GM18909 (cell line): ENCODE results near the gene CRAMP1.
A peak's percentile ranks its signal among the peaks of the same experiment; 100 is the strongest.

Experiments used
- ATAC-seq: cut with Tn5 transposase; IDR thresholded peaks from one replicate; pipeline ENCODE4 v1.9.1; 2021; ENCODE audit warnings: mild to moderate bottlenecking; ENCODE audit not compliant: unreplicated experiment, poor library complexity

Gene CRAMP1

GRCh38 chr16:1674751-1675664 is 62.8 kb downstream of the CRAMP1 start:
- ATAC-seq, result no peak

DNA sequence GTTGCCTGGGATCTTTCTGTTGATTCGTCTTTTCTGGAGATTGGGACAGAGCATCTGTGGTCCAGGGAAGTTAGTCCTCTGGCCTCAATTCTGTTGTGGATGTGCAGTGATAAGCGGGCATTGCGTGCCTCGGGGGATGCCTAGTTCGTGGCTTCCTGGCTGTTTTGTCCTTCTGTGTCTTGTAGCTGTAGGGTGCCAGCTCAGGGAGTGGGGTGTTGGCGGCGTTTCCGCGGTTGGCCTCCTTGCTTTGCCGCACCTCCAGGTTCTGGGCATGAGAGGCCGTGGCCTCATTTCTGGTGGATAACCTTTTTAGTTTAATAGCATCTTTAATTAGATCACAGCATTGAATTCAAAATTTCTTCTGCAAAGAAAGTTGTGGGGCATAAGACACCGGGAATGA is 64.5 kb downstream of the CRAMP1 start:
- ATAC-seq, result no peak

DNA sequence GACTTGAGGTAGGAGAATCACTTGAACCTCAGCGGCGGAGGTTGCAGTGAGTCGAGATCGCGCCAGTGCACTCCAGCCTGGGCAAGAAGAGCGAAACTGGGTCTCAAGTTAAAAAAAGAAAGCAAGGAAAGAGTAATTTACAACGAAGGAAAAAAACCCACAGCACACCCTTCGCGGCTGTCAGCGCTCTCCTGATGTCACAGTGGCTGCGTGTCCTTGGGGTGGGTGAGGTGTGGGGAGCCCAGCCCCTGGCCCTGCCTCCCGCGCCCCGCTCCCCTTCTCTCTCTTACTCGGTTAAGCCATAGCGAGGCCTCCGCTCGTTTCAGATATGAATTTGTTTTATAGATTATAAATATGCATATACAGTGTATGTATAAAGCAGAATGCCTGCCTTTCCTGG is 65.2 kb downstream of the CRAMP1 start:
- no peak for ATAC-seq

GRCh38 chr16:1677942-1678499 is 65.9 kb downstream of the CRAMP1 start, which contains the start of gene JPT2:
Gene JPT2 (plus strand): TSS chr16:1678279. CDS start chr16:1678313, 34 bp downstream.
- peak; percentile 90 for ATAC-seq

GRCh38 chr16:1678500-1679098 is 66.4 kb downstream of the CRAMP1 start:
- no peak for ATAC-seq

DNA sequence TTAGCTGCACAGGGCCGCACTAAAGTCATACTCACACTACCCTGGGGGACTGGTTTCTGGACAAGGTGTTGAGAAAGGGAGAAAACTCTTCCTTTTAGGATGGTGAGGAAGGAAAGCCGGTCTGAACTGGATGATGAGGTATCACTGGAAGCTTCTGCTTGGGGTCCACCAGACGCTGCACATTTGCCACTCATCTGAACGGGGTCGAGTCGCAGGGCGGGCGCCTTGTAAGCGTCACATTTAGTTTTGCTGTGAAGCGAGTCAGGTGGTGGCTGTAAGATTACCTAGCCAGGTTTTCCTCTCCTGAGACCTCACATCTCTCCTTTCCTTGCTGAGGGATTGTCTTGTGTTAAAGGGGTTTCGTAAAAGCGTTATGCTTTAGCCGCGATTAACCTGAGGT is 68.2 kb downstream of the CRAMP1 start:
- no peak for ATAC-seq

DNA sequence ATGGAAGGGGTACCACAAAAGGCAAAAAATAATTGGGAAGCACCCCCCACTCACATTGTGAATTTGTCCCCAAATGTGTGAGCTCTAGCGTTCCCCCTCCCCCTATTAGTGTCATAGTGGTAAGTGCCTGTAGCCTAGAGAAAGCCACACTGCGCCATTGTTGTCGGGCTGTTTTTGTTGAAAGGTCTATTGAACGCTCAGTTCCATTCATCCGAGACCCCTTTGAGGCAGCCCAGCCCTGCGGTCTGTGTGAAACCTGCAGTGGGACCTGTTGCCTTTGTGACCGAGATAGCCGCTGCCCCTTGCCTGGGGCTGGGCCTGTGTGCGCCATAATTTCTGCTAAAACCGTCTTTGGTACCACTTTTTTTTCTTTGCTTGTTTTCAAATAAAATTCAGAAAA is 68.9 kb downstream of the CRAMP1 start:
- ATAC-seq, result no peak

DNA sequence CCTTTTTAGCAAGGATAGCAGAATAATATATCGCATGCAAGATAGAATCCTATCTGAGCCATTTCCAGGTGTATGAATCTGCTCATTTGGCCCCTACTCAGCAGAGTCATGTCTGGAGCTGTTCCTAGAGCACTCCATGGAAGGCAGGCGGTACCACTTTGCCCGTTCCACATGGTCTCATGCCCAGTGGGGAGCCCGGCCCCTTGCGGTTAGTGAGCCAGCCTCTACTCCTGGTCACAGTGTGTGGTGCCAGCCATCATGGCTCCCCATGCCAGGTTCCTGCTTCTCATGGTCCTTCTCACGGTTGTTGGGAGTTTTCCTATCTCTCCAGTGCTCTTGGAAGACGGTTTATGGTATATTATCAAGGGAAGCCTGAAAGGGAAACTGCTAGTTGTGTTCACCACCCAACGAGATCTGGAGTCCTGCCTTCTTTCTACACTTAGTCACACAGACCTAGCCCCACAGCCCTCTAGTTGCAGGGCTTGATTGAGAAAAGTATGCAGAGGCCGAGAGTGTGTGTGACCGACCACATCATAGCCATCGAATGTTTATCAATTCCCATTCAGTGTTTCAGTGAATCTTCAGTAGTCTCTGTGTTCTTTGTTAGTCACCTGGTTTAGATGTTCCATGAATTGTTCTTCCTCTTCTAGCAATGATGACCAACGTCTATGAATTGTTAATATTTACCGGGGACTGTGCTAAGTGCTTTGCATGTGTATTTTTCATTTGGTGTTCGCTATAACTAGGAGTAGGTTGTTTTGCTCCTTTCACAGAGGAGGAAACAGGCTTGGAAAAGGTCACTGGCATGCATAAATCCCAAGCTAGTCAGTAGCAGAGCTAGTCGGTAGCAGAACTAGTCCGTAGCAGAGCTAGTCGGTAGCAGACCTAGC is 75.5 kb downstream of the CRAMP1 start:
- ATAC-seq, result no peak

DNA sequence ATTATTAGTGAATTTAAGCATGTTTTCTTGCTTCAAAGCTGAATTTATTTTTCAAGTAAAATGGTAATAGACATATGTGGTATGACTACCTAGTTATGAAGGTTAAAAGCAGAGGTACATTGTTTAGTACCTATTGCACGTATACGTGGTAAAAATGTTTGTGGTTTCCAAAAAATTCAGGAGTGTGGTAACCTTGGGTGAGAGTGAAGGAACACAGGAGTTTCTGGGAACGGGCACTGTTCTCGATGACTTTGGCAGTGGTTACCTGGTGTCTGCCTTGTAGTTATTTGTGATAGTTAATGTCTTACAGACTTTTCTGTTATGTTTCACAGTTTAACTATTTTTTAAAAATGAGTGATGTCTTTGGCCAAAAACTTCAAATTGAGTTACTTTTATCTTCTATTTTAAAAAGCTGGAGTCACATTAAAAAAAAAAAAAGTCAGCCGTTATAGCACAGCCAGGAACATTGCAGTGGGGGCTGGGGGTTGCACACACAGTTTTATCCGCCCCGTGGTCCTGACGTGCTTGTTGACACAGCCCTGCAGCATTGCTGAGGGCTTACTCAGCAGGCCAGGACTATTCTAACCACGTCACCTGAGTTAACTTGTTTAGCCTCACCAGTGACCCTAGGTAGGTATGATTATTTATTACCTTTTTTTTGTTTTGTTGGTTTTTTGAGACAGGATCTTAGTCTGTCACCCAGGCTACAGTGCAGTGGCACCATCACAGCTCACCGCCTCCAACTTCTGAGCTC is 76.8 kb downstream of the CRAMP1 start:
- no peak for ATAC-seq

GRCh38 chr16:1689853-1690252 is 77.7 kb downstream of the CRAMP1 start:
- no peak for ATAC-seq

- no peak for ATAC-seq
Observed at GRCh38 chr16:1690810-1691209, 78.7 kb downstream of the CRAMP1 start.

GRCh38 chr16:1691276-1691675 is 79.1 kb downstream of the CRAMP1 start:
- no peak for ATAC-seq

DNA sequence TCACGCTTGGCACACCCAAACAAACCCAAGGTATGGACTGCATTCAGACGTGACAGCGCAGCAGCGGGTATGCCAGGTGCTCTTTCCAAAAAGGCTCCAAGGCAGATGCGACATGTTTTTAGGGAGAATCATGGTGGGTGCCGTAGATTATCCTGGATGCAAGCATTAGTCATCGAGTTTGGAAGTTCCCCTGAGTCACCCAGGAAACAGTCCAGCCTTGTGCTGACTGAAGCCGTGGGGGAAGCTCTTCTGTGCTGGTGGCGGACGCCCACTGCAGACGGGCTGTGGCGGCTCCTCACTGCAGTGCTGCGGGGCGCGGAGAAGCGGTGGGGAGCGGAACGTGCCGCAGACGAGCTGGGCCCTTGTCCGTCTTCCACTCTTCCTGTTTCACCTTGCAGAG is 79.8 kb downstream of the CRAMP1 start:
- no peak for ATAC-seq

DNA sequence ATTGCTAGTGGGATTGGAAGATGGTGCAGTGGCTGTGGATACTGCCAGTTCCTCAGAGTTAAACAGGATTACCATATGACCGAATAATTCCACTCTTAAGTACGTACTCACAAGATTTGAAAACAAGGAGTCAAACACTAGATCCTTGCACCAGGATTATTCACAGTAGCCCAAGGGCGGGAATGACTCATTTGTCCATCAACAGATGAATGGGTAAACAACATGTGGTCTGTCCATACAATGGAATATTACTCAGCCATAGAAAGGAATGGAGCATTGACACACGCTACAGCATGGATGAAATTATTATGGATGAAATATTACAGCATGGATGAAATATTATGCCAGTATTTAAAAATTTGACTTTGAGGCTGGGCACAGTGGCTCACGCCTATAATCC is 84.7 kb downstream of the CRAMP1 start:
- no peak for ATAC-seq

- no peak for ATAC-seq
Observed at GRCh38 chr16:1698680-1699079, 86.5 kb downstream of the CRAMP1 start.

DNA sequence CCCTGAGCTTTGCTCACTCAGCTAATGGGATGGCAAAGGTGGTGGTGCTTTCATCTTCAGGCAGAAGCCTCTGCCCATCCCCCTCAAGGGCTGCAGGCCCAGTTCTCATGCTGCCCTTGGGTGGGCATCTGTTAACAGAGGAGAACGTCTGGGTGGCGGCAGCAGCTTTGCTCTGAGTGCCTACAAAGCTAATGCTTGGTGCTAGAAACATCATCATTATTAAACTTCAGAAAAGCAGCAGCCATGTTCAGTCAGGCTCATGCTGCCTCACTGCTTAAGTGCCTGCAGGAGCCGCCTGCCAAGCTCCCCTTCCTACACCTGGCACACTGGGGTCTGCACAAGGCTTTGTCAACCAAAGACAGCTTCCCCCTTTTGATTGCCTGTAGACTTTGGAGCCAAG is 88.1 kb downstream of the CRAMP1 start:
- ATAC-seq, result no peak

GRCh38 chr16:1701216-1701878 is 89.2 kb downstream of the CRAMP1 start:
- no peak for ATAC-seq

DNA sequence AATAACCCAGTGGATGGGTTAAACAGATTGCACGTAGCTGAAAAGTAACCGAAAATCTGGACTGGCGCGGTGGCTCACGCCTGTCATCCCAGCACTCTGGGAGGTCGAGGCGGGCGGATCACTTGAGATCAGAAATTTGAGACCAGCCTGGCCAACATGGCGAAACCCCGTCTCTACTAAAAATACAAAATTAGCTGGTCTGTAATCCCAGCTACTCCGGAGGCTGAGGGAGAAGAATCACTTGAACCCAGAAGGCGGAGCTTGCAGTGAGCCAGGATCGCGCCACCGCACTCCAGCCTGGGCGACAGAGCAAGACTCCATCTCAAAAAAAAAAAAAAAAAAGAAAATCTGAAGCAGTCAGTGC is 93.1 kb downstream of the CRAMP1 start:
- ATAC-seq, result peak; percentile 2

- ATAC-seq, result peak; percentile 87
Observed at GRCh38 chr16:1705688-1706385, 93.7 kb downstream of the CRAMP1 start, which contains the start of gene MAPK8IP3. Gene MAPK8IP3 (plus strand): TSS chr16:1706195. CDS start chr16:1706340, 145 bp downstream.
